ENCODE measurements around the gene BMPR1A. TPM values are rescaled to one million over a fixed set of nuclear protein-coding genes. Genes with fewer than 3 reads are reported as not detected.

BMPR1A gene
- total and polyA plus RNA-seq, 7 experiments from 2014 or later: 2.1 to 11.3 (median 5.6) TPM

Other genes with a start within 250 kb of the BMPR1A start
- gene WAPL, start 234.8 kb upstream of the BMPR1A start, total RNA-seq: 10 to 100 TPM; 40.3 to 59.2 (median 53.4) TPM
- 10 to 100 TPM; 46.1 to 49.5 TPM for gene WAPL, start 234.8 kb upstream of the BMPR1A start, polyA plus RNA-seq
- not detected for gene OPN4, start 102.1 kb upstream of the BMPR1A start, total RNA-seq
- gene OPN4, start 102.1 kb upstream of the BMPR1A start, polyA plus RNA-seq: not detected
- under 1 TPM in 2 of 5 experiments, not detected in 3; 0.13 to 0.32 TPM for gene LDB3, start 88.1 kb upstream of the BMPR1A start, total RNA-seq
- gene LDB3, start 88.1 kb upstream of the BMPR1A start, polyA plus RNA-seq: not detected
- under 1 TPM in 2 of 5 experiments, not detected in 3; 0.50 to 0.86 TPM for gene MMRN2, start 201.0 kb downstream of the BMPR1A start, total RNA-seq
- under 1 TPM; 0.18 to 0.34 TPM for gene MMRN2, start 201.0 kb downstream of the BMPR1A start, polyA plus RNA-seq
- under 1 TPM in 1 of 5 experiments, not detected in 4; 0.45 TPM for gene SNCG, start 202.0 kb downstream of the BMPR1A start, total RNA-seq
- not detected for gene SNCG, start 202.0 kb downstream of the BMPR1A start, polyA plus RNA-seq
- under 1 TPM in 1 of 5 experiments, not detected in 4; 0.56 TPM for gene ADIRF, start 211.9 kb downstream of the BMPR1A start, total RNA-seq
- gene ADIRF, start 211.9 kb downstream of the BMPR1A start, polyA plus RNA-seq: under 1 TPM in 1 of 2 donors, not detected in 1; 0.64 TPM